C4-2B (cell line): ENCODE measurements around the gene ATOSA.

Experiments used
- H3K27ac ChIP-seq: fragments of 450-650 bp; 2 replicates; pipeline ENCODE4 v1.5.1; 2017
- CTCF ChIP-seq: fragments of 450-650 bp; conservative IDR thresholded peaks from 2 replicates; pipeline ENCODE4 v1.5.1; 2017; ENCODE audit warnings: mild to moderate bottlenecking
- ZFX ChIP-seq: fragments of 450-650 bp; IDR thresholded peaks from 2 replicates; pipeline ENCODE4 v1.6.1; 2017

Gene ATOSA

DNA sequence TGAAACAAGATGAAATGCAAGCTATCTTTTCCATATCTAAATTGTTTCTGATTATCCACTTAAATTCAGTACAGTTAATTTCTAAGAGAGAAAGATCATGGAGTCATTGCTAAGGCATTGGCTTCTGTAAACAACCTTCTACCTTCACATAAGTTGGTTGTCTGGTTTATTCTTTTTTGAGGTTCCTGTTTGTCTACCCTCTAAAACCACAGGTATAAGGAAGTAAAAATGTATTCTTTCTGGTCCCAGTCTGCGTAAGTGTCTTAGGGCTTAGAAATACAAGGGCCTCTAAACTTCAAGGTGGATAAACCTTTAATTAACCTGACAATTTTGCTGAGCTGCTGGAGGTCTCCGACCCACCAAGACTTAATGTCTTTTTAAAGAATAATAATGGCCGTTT is 3.6 kb upstream of the ATOSA start:
- TF ChIP-seq CTCF (no peak), ZFX (no peak)
- H3K27ac ChIP-seq = no peak overlapping the region

DNA sequence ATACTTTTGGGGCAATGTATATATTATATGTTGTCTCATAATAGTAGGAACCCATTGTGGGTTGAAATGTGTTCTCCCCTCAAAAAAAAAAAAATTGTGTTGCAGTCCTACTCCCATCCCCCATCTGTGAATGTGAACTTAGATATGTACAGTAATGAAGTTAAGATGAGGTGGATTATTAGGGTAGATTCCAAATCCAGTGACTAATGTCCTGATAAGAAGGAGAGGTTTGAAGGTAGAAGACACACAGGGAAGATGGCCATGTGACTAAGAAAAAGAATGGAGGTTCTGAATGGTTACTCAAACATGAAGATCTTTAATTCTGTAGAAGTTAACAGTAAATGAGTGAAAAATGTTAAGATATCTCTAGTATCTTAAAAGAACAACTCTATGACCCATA is 3.0 kb upstream of the ATOSA start:
- H3K27ac ChIP-seq = no peak overlapping the region
- TF ChIP-seq ZFX = no peak
- TF ChIP-seq CTCF = no peak

DNA sequence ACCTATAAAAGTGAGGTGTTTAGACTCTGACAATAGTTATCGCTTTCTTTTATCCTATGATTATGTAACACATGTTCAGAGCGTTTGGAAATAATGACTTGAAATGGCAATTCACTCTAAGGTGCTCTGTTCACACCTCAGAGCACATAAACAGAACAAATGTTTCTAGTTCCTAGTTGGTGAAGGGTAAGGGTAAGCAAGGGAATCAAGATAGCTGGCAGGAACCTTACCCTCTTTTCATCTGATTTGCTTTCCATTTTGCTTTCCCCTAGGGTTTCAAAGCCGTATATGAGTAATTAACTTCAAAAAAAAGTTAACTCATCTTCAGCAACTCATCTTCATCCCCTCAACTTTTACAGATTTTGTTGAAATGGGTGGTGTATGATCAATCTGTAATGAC is 2.3 kb upstream of the ATOSA start:
- no peak for TF ChIP-seq CTCF
- TF ChIP-seq ZFX = no peak
- no peak overlapping the region for H3K27ac ChIP-seq

DNA sequence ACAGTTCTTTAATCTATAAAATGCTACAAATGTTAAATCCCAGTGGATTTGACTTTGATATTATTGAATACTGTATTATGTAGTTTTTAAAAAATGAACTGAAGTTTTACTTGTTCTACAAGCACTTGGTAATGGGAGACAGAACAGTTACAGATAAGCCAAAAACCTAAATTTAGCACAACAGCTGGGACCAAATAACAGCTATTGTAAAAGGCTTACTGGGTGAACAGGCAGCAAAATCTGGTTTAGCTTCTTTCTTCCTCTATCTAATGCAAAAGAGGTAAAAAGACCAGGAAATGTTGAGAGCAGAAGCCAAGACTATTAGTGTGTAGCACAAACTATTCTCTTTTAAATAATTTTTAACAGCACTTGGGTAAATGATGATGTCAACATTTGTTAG is 1.6 kb upstream of the ATOSA start:
- no peak overlapping the region for H3K27ac ChIP-seq
- no peak for TF ChIP-seq CTCF

DNA sequence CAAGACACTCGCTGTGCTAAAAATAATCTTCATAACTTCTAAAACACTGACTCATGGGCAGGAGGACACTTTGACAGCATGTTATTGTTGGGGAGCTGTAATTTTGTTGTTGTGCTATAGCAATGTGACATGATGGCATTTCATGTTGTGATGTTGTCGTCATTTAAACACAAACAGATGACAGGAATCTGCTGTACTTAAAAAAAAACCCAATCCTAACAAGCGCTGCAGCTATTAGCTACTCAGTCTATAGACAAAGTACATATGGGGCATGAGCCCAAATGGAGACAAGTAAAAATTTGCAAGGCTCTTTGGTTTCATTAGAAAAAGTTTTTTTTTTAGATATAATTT is 828 bp upstream of the ATOSA start:
- TF ChIP-seq CTCF (no peak), ZFX (no peak)

GRCh38 chr15:52678468-52679231 is 538 bp downstream of the ATOSA start:
- no peak for TF ChIP-seq ZFX
- TF ChIP-seq CTCF = no peak
- peak overlapping the region; percentile 98 for H3K27ac ChIP-seq

More for the DNA sequence above, 828 bp upstream of the ATOSA start:
- H3K27ac ChIP-seq = peak overlapping the region; percentile 98

DNA sequence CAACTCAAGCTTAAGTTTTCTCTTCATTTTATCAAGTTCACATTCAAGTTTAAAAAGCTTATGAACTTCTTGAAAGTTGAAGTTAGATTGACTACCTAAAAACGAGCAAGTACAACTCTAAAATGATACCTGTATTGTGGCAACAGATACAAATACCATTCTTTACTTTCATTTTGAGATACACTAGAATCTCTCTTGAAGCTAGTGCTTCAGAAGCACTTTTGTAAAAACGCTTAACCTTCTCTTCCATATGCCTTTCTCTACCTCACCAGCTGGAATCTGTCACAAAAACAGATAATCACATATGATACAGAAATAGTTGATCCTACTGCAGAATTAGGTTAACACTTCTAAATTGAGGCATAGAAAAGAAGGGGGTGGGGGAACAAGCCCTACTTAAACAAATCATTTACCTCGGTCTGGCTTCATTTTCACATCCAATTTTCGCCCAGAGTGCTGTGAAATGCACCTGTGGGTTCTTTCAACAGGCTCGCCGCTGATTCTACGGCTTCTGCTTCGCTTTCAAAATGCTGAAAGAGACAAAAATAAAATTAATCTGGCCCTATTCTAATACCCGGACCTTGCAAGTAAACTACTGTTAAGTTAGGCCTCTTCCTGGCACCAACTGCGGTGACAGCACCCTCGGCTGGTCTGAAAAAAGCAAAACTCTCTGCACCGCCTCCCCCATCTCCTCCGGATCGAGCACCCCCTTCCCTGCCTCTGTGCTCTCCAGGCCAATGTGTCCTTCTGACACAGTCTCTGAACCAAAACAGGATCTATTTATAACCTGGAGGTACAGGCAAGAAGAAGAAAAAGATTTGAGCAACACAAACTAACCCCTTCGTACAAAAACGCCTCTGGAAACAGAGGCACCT is 1.4 kb downstream of the ATOSA start:
- no peak; the same call in none of the 2 replicates for TF ChIP-seq CTCF
- TF ChIP-seq ZFX = peak; percentile 74
- peak overlapping the region; percentile 98 for H3K27ac ChIP-seq
